Measurements from ENCODE around the gene HEXD.
"Not testable (repeated sequence)": the region's sequence is repeated elsewhere in the genome, so short reads cannot be mapped to it uniquely, and the experiment has no call there.

The HEXD gene

DNA sequence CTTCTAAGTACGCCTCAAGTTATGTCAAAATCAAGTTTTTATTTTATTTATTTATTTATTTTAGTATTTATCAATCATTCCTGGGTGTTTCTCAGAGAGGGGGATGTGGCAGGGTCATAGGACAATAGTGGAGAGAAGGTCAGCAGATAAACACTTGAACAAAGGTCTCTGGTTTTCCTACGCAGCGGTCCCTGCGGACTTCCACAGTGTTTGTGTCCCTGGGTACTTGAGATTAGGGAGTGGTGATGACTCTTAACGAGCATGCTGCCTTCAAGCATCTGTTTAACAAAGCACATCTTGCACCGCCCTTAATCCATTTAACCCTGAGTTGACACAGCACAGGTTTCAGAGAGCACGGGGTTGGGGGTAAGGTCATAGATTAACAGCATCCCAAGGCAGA is 35.0 kb downstream of the HEXD start:
- H3K4me1 ChIP-seq (ENCODE audit: insufficient read depth, low read length); H3K9me3 ChIP-seq (ENCODE audit: control insufficient read depth, insufficient read depth, low read length); H3K9ac ChIP-seq (ENCODE audit: low read depth, low read length); H3K36me3 ChIP-seq (ENCODE audit: insufficient read depth, low read length): not testable (repeated sequence)

DNA sequence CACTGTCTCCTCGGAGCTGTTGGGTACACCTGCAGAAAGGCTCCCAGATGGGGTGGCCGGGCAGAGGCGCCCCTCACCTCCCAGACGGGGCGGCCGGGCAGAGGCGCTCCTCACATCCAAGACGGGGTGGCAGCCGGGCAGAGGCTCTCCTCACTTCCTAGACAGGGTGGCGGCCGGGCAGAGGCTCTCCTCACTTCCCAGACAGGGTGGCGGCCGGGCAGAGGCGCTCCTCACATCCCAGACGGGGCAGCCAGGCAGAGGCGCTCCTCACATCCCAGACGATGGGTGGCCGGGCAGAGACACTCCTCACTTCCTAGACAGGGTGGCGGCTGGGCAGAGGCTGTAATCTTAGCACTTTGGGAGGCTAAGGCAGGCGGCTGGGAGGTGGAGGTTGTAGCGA is 35.6 kb downstream of the HEXD start:
- not testable (repeated sequence) for H3K9ac ChIP-seq (ENCODE audit: low read depth, low read length); H3K4me1 ChIP-seq (ENCODE audit: insufficient read depth, low read length); H3K9me3 ChIP-seq (ENCODE audit: control insufficient read depth, insufficient read depth, low read length); H3K36me3 ChIP-seq (ENCODE audit: insufficient read depth, low read length)

DNA sequence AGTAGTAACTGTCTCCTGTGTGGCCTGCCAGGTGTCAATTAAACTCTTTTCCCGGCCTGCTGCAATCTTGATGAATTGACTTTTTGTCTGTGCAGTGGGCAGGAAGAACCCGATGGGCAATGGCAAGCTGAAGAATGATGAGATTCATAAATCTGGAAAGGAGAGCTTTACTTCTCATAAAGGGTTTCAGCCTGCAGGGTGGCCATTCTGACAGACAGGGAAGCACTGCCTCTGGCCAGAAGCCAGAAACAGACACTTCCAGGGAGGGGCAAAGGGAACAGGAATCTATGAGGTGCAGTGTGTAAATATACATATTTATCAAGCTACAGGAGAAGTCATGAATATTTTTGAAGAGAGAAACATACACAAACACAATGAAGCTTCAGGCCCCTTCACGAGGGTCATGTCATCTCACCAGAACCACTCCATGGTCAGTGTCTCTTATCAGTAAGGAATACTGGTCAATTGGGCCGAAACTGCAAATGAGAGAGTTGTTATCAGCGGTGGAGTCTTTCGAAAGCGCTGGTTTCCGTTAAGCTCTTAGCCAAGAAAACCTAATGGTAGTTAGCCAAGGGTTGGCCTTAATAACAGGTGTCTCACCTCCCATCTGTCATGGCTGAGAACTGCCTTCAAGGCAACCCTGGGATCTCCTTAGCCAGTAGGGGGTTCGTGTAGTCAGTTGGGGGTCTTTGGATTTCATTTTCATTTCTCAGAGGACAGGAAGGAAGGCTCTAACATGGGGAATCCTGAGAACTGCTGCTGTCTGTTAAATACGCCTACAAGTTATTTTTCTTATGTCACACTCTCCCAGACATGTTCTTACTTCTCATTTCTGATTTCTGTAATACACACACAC is 39.2 kb downstream of the HEXD start:
- H3K9ac ChIP-seq (ENCODE audit: low read depth, low read length): peak overlapping the region; percentile 86; the same call in 1 of the 2 replicates
- H3K4me1 ChIP-seq (ENCODE audit: insufficient read depth, low read length): no peaks in the 10 kb centered on the region
- 0 out of 2 replicates have a peak, but pooled peaks cover 3% of the 10 kb centered on the region for H3K36me3 ChIP-seq (ENCODE audit: insufficient read depth, low read length)
- no peaks in the 10 kb centered on the region for H3K9me3 ChIP-seq (ENCODE audit: control insufficient read depth, insufficient read depth, low read length)

DNA sequence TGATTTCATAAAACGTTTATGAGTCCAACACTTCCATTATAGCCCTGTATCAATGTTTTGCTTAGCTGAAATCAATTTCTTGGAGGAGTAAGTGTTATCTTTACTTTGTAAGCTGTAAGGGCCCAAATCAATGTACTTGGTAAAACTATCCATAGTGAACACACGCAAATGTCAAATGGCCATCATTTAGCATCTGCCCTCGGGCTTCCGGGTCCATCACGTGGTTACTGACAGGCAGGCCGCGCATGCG is 39.7 kb downstream of the HEXD start:
- H3K9me3 ChIP-seq (ENCODE audit: control insufficient read depth, insufficient read depth, low read length): no peaks in the 10 kb centered on the region
- H3K36me3 ChIP-seq (ENCODE audit: insufficient read depth, low read length): 0 out of 2 replicates have a peak, but pooled peaks cover 3% of the 10 kb centered on the region
- H3K9ac ChIP-seq (ENCODE audit: low read depth, low read length): peak overlapping the region; percentile 86
- H3K4me1 ChIP-seq (ENCODE audit: insufficient read depth, low read length): no peaks in the 10 kb centered on the region

DNA sequence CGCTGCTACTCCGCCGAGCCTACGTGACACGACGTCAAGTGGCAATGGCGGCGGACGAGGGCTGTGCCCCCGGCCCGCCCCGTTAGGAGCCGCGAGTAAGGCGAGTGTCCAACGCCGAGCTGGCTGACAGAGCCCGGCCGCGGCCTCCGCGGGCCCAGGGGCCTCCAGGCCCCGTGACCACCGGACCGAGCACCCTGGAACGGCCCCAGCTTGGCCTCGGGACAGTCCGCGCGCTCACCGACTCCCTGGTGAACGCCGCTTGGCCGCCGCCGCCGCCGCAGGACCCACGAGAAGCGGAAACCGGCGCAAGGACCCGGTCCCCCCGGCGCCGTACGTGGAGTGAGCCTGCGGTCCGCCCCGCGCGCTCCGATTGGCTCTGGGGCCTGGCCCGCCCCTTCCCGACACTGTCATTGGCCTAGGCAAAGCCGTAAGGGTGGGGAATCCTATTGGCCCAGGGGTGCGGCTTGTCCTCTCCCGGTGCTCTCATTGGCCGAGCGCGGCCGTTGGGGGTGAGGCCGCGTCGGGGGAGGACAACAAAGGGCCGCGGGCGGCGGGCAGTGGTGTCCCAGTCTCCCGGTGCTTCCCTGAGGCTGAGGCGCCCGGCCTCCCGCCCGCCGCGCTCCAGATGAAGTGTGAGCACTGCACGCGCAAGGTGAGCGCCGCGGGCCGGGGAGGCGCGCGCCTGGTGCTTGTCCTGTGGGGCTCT is 40.2 kb downstream of the HEXD start, which contains the start of gene NARF:
Gene NARF (plus strand): TSS at position 563 of the 706 bp plus-strand sequence. CDS start 63 bp downstream, at position 626.
- H3K4me1 ChIP-seq (ENCODE audit: insufficient read depth, low read length): no peaks in the 10 kb centered on the region
- H3K9me3 ChIP-seq (ENCODE audit: control insufficient read depth, insufficient read depth, low read length): no peaks in the 10 kb centered on the region
- peak within 1 kb of the TSS; percentile 86 for H3K9ac ChIP-seq (ENCODE audit: low read depth, low read length)
- 0 out of 2 replicates have a peak, but pooled peaks cover 3% of the 10 kb centered on the region for H3K36me3 ChIP-seq (ENCODE audit: insufficient read depth, low read length)

DNA sequence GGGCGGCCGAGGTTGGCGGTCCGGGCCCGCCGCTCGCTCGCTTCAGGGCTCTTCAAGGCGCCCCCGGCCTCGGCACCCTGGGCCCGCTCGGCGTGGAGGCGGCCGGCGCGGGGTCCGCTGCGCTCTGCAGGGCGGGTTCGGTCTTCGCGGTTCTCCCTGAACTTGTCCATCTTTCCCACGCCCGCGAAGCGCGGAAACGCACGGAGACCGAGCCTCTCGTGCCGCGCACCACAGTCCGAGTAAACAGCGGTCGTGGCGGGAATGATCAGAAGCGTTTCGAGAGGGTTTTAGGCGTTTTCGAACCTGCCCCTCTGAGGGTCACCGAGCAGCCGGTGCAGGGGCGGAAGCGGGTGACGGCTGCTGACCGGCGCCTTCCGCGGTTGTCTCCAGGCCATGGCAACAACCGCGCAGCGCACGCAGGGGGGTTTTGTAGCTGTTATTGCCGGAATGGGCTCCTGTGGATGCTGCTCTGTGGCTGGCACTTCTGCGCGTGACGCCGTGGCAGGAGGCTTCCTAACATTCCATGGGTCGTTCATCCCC is 40.8 kb downstream of the HEXD start:
- Histone ChIP-seq H3K4me1 (ENCODE audit: insufficient read depth, low read length) (no peaks in the 10 kb centered on the region), H3K9ac (ENCODE audit: low read depth, low read length) (peak overlapping the region; percentile 86), H3K36me3 (ENCODE audit: insufficient read depth, low read length) (0 out of 2 replicates have a peak, but pooled peaks cover 3% of the 10 kb centered on the region), H3K9me3 (ENCODE audit: control insufficient read depth, insufficient read depth, low read length) (no peaks in the 10 kb centered on the region)

DNA sequence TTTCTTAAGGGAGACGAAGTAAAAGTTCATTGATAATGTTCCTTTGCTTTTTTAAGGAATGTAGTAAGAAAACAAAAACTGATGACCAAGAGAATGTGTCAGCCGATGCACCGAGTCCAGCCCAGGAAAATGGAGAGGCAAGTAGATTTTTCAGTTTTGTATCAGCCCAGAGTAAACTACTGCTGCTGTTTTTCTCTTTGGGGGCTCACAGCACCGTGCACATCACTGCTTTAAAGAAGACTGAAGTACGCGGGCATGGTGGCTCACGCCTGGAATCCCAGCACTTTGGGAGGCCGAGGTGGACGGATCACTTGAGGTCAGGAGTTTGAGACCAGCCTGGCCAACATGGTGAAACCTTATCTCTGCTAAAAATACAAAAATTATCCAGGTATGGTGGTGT is 41.8 kb downstream of the HEXD start:
- H3K9ac ChIP-seq (ENCODE audit: low read depth, low read length); H3K36me3 ChIP-seq (ENCODE audit: insufficient read depth, low read length); H3K9me3 ChIP-seq (ENCODE audit: control insufficient read depth, insufficient read depth, low read length); H3K4me1 ChIP-seq (ENCODE audit: insufficient read depth, low read length): not testable (repeated sequence)

DNA sequence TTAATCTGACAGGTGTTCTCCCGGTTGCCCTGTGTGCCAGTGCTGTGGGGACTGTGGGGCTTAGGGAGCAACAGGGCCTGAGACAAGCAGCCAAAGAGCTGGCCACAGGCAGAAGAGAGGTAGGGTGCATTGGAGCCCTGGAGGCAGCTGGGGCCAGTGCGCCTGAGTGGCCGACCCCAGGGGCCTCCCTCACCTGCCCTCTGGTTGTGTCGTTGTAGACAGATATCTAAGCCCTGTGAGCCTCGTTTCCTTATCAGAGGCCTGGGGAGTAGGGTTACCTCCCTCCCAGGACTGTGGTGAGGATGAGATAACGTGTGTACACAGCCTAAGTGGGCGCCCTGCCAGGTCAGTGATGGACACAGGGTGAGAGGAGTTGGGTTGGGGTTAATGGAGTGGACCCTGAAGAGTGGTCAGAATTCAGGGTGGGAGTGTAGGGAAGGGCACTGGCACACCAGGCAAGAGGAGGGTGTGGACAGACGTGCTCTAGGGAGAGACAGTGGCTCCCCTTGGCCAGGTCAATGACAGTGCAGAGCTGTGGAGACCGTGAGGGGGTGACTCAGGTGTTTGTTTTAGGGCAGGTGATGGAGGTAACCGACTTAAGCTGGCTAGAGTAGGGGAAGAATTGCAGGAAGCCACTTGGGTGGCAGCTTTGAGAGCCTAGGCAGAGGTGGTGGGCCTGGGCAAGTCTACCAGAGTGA is 43.8 kb downstream of the HEXD start:
- H3K4me1 ChIP-seq (ENCODE audit: insufficient read depth, low read length): no peaks in the 10 kb centered on the region
- H3K36me3 ChIP-seq (ENCODE audit: insufficient read depth, low read length): peaks cover 10% of the 10 kb centered on the region; the same call in 1 of the 2 replicates

DNA sequence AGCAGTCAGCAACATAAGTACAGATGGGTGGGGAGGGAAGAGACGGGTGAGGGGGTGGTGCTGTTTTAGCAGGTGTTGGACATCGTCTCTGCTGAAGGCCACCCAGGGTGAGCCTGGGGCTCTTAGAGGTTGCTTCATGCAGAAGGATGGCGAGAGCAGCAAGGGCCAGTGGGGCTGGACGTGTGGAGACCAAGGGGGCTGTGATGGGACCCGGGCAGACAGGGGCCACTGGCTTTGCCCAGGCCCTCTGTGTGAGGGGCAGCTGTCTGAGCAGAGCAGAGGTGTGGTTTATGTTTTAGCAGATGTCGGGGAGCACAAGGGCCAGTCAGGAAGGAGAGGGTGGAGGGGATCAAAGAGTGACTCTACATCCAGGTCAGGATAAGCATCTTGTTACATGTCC is 45.2 kb downstream of the HEXD start:
- no peaks in the 10 kb centered on the region for H3K9me3 ChIP-seq (ENCODE audit: control insufficient read depth, insufficient read depth, low read length)
- H3K9ac ChIP-seq (ENCODE audit: low read depth, low read length): no peak overlapping the region
- H3K4me1 ChIP-seq (ENCODE audit: insufficient read depth, low read length): no peaks in the 10 kb centered on the region
- peaks cover 10% of the 10 kb centered on the region; the same call in 1 of the 2 replicates for H3K36me3 ChIP-seq (ENCODE audit: insufficient read depth, low read length)

More for the DNA sequence above, 43.8 kb downstream of the HEXD start:
- no peaks in the 10 kb centered on the region for H3K9me3 ChIP-seq (ENCODE audit: control insufficient read depth, insufficient read depth, low read length)
- no peak overlapping the region for H3K9ac ChIP-seq (ENCODE audit: low read depth, low read length)

DNA sequence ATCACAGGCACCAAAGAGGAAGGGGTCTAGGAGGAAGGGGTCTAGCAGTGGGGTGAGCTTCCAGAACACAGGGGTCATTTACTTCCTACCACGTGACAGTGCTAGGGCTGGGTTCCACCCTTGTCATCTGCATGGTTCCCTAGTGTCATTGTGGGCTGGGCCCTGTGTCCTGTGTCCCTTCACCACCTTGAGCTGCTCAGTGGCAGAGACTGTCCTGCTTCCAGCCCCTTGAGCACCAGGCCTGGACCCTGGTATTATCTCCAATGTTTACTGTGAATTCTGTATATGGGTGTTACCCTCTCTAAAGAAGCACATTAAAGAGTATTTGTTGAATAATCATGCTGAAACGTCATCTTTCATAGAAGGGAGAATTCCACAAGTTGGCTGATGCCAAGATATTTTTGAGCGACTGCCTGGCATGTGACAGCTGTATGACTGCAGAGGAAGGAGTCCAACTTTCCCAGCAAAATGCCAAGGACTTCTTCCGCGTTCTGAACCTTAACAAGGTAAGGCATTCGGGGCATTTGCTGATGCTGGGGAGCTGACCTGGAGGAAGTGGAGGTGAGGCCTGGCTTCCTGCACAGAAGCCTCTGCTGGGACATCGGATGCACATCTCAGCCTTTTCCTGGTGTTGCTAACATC is 45.9 kb downstream of the HEXD start:
- peaks cover 10% of the 10 kb centered on the region; the same call in 1 of the 2 replicates for H3K36me3 ChIP-seq (ENCODE audit: insufficient read depth, low read length)

DNA sequence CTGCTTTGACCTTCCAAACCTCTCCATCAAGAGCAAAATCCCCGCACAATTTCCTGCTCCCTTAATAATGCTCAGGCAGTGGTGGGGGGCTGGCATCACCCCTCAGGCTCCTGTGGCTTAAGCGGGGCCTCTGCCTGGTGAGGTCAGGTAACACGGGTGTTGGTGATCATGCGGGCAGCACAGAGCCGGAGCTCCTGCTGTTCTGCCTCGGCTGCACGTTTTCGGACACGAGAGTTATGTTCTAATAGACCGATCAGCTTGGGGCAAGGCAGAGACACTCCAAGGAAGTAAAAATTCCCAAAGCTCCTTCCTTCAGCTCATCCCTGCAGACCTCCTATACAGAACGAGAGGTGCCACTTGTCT is 46.4 kb downstream of the HEXD start:
- no peaks in the 10 kb centered on the region for H3K4me1 ChIP-seq (ENCODE audit: insufficient read depth, low read length)
- H3K9ac ChIP-seq (ENCODE audit: low read depth, low read length): no peak overlapping the region
- no peaks in the 10 kb centered on the region for H3K9me3 ChIP-seq (ENCODE audit: control insufficient read depth, insufficient read depth, low read length)
- H3K36me3 ChIP-seq (ENCODE audit: insufficient read depth, low read length): peaks cover 10% of the 10 kb centered on the region; the same call in 1 of the 2 replicates

More for the DNA sequence above, 45.9 kb downstream of the HEXD start:
- Histone ChIP-seq H3K9ac (ENCODE audit: low read depth, low read length) (no peak overlapping the region), H3K9me3 (ENCODE audit: control insufficient read depth, insufficient read depth, low read length) (no peaks in the 10 kb centered on the region), H3K4me1 (ENCODE audit: insufficient read depth, low read length) (no peaks in the 10 kb centered on the region)

DNA sequence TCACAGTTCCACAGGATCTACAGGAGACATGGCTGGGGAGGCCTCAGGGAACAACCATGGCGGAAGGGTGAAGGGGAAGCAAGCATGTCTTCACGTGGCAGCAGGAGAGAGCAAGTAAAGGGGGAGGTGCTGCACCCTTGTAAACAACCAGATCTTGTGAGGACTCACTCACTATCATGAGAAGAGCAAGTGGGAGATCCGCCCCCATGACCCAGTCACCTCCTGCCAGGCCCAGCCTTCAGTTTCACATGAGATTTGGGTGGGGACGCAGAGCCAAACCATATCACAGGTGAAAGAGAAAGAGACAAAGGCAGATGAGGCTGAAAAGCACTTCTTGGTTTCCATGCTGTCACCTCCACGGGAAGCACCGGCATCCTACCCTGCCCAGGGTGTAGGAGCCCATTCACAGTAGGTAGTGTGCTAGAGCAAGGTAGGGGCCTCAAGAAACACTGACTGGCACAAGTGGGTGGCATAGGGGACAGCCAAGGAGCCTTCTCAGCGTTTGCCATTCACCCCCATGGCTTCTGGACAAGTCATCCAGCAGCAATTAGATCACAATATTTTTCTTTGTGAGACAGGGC is 47.0 kb downstream of the HEXD start:
- Histone ChIP-seq H3K9ac (ENCODE audit: low read depth, low read length) (no peak overlapping the region), H3K36me3 (ENCODE audit: insufficient read depth, low read length) (peaks cover 10% of the 10 kb centered on the region; the same call in 1 of the 2 replicates), H3K4me1 (ENCODE audit: insufficient read depth, low read length) (no peaks in the 10 kb centered on the region), H3K9me3 (ENCODE audit: control insufficient read depth, insufficient read depth, low read length) (no peaks in the 10 kb centered on the region)

DNA sequence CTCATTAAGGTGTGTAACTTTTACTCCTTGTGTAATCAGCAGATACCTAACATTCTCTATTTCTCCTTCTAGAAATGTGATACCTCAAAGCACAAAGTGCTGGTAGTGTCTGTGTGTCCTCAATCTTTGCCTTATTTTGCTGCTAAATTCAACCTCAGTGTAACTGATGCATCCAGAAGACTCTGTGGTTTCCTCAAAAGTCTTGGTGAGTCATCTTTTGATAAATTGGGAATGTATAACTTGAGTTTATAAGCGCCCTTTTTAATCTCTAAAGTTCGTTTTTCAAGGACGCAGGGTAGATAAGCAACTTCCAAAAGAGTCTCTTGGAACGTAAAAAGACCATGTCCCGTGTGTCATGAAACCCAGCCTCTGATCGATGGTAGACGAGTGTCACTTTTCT is 50.5 kb downstream of the HEXD start:
- no peaks in the 10 kb centered on the region for H3K4me1 ChIP-seq (ENCODE audit: insufficient read depth, low read length)
- H3K9me3 ChIP-seq (ENCODE audit: control insufficient read depth, insufficient read depth, low read length): no peaks in the 10 kb centered on the region
- no peak overlapping the region for H3K9ac ChIP-seq (ENCODE audit: low read depth, low read length)
- peaks cover 7% of the 10 kb centered on the region; the same call in 1 of the 2 replicates for H3K36me3 ChIP-seq (ENCODE audit: insufficient read depth, low read length)

DNA sequence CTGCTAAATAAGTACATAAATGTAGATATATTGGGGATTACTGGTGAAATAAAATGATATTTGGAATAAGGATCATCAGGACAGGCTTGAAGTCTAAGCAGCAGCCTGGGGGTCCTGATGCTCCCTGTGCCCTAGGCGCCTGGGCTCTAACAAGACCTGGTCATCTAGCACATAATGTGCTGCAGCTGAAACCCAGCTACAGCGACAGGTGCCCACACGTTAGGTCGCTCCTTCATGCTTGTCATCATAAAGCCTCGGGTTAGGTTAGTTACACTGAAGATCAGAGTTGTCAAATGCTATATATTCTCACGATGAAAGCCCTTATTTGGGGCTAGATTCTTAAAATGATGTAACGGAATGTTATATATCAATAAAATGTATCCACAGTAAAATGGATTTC is 51.9 kb downstream of the HEXD start:
- H3K9ac ChIP-seq (ENCODE audit: low read depth, low read length): no peak overlapping the region
- H3K9me3 ChIP-seq (ENCODE audit: control insufficient read depth, insufficient read depth, low read length): no peaks in the 10 kb centered on the region
- H3K4me1 ChIP-seq (ENCODE audit: insufficient read depth, low read length): no peaks in the 10 kb centered on the region
- peaks cover 7% of the 10 kb centered on the region; the same call in 1 of the 2 replicates for H3K36me3 ChIP-seq (ENCODE audit: insufficient read depth, low read length)
